Activated CD4-positive, alpha-beta T cell treated with anti-CD3 and anti-CD28 coated beads, Interleukin-2, Interleukin-6, amounts not matched to agents 100 ng/mL and 50 ng/mL, durations not matched to agents 16 hours and 8 hours (primary cell): ENCODE data around the gene CELSR1.

Experiments
- DNase-seq: peaks from one replicate; pipeline ENCODE4 v3.0.0-alpha.2; 2020

Gene CELSR1

DNA sequence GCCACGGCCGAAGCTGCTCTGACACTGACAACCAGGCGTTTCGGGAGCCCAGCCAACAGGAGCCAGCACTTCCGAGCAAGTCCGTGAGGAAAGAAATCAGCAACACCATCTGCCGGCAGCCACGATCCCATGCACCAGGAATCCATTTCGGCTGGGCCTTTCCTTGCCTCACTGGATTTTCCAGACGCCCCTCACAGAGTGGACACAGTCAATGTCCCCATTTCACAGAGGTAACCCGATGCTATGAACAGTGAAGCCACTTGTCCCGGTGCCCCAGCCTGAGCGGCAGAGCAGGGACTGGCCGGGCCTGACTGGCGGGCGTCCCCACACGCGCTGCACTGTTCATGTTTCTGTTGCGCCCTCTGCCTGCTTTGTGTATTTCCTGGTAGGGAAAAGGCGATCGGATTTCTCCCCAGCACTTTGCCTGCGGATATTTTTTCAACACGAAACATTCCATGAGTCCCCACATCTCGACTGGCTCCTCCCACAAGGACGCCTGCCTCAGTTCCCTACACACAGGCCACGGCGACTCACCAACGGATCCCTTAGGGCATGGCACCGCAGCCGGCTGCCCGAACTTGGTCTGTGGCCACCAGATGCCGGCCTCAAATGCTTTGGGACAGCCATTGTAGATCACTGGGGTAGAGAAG is 146.6 kb downstream of the CELSR1 start:
- no peak for DNase-seq

- no peak for DNase-seq
These were observed 147.2 kb downstream of the CELSR1 start for GRCh38 chr22:46390105-46390651.

DNA sequence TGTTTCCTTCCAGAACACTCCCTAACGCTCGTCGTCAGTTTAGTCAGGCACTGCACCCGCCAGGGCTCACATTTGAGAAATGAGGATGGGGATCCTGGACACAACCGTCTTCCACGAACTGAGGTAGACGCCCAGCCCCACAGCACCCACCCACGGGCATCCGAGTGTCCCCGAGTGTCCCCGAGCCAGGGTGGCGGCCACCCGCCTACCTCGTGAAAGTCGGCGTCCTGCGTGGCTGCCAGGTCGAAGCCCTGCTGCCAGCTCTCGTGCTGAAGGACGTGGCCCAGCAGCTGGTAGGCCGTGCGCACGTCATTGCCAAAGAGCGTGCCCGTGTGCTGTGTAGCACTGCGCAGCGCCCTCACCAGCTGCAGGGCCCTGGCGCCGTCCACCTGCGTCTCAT is 148.3 kb downstream of the CELSR1 start:
- no peak for DNase-seq

DNA sequence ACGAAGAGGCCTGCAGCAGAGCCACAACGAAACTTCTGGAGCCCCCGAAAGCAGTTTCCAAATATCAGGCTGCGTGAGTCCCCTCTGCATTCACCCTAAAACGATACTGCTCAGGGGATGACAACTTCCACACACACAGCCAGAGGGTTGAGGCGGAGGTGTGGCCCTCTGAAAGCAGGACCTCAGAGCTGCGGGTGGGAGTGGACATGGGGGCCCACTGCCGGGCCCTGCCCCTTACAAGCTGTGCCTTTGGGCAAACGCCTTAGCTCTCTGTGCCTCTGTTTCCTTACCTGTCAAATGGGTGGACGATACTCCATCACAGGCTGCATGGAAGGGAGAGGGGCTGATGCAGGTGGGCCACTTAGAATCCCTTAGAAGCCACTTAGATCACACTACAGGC is 148.8 kb downstream of the CELSR1 start:
- no peak for DNase-seq

DNA sequence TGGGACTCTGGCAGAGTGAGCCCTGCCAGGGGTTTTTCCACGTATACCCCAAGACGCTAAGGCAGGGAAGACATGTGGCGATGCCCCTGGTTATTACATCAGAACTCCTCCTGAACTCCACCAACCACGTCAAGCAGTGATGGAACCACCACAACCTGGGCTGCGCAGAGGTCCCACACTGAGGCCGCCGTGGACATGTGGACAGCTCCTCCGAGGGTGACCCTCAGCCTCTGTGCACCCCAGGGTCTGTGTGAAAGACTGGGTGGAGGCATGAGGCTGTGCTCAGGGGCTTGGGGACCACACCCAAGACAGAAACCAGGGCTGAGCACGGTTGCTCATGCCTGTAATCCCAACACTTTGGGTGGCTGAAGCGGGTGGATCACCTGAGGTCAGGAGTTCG is 149.7 kb downstream of the CELSR1 start:
- no peak for DNase-seq

GRCh38 chr22:46386312-46386711 is 151.1 kb downstream of the CELSR1 start:
- DNase-seq = no peak

DNA sequence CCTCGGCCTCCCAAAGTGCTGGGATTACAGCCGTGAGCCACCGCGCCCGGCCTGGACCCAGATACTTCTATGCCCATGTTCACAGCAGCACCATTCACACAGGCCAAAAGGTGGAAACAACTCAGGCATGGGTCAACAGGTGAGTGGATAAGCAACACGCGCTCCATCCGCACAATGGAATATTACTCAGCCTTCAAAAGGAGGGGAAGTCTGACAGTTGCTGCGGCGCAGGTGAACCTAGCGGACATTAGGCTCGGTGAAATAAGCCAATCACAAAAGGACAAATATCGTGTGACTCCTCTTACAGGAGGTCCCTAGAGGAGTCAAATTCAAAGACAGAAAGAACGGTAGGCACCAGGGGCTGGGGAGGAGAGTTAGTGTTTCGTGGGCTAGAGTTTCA is 154.9 kb downstream of the CELSR1 start:
- DNase-seq = no peak

DNA sequence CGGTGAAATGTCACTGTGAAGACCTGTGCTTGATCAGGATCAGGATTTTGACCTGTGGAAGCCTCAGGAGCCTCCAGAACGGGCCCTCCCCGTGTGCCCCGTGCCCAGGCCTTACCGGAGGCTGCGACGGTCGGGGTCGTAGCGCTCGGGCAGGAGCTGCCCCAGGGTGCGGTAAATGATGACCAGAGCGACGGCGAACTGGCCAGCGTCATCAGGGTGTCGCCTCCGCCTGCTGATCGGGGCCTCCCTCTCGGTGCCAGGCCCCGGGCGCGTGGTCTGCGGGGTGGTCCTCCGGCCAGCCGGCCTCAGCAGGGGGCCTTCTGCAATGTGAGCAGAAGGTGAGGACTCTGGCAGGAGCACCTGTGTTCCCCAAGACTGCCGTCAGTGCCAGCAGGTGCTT is 155.7 kb downstream of the CELSR1 start:
- DNase-seq = no peak

GRCh38 chr22:46381142-46381541 is 156.3 kb downstream of the CELSR1 start:
- no peak for DNase-seq

DNA sequence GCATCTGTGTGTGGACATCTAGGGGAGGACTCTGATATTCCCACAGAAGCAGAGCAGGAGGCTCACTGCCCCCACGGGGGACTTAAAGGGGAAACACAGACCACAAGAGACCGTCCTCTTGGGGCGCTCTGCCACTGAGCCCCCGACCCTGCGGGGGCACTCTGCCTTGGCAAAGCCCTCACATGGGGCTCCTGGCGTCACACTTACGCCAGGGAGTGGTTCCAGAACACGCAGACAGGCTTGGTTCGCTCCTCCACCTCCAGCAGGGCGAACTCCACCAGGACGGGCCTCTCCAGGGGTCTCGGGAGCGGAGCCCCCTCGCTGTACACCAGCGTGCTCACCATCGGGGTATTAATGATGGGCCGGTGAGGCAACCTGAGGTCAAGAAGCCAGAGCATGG is 156.8 kb downstream of the CELSR1 start:
- DNase-seq = no peak

- DNase-seq = no peak
These were observed 157.4 kb downstream of the CELSR1 start for GRCh38 chr22:46380069-46380468.

- no peak for DNase-seq
These were observed 158.1 kb downstream of the CELSR1 start for GRCh38 chr22:46379066-46379930.

DNA sequence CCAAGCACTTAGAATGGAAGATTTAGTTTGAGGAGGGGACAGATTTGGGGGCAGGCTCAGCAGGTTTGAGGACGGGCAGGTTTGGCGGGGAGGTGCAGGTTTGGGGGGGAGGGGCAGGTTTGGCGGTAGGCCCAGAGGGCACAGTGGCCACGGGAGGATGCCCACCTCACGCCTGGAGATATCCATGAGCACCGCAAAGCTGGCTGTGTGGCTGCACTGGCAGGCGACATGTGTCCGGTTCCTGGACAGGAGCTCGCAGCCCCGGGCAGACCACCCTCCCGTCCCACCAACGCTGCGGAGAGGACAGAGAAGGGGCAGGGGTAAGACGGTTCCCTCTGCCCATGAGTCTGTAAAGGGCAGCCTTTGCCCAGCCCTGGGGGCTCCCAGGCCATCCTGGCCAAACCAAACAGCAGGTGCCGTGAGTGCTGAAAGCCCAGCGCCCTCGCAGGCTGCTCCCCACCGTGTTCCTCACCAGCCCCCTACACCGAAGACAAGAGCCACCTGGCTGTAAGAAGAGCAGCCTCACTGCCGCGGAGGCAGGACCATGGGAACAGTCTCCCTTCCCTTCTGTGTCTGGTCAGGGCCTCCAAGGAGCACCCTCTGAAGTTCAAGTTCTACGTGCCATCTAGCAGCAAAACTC is 158.9 kb downstream of the CELSR1 start:
- DNase-seq = no peak

GRCh38 chr22:46377525-46378425 is 159.6 kb downstream of the CELSR1 start:
- no peak for DNase-seq

DNA sequence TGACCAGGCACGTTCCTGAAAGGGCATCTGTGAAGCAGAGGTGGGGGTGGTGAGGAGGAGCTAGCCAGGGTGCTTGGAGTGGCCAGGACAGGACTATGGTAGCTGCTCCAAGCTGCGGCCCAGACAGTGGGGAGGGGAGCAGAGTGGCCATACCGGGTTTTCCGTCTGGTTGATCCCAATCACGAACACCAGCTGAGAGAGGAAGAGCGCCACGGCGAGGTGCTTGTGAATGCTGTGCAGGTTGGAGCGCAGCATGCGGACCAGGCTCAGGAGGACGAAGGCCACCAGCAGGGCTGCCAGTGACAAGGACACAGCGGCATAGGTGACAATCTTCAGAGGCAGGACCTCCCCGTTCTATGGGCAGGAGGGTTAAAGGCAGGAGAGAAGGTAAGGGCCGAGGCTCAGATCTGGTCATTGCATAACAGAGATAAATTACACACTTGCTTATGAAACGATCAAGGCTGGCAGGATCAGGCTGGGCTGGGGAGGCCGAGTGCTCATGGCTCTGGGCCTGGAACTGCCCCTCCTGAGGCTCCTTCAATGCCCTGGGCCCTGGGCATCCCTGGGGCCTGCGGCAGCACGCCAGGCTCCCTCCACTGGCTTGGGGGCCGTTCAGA is 160.4 kb downstream of the CELSR1 start:
- no peak for DNase-seq

DNA sequence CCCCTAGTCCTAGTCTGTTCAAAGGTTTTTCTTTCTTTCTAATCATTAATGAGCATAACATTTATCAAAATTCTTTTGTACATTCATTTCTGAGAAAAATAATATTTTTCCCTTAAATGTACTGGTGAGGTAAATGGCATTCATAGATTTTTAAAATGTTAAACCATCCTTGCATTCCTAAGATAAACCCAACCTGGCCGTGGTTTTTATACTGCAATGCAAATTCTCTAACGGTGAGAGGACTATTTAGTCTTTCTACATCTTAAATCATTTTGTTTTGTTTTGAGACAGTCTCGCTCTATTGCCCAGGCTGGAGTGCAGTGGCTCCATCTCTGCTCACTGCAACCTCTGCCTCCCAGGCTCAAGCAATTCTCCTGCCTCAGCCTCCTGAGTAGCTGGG is 161.3 kb downstream of the CELSR1 start:
- no peak for DNase-seq

DNA sequence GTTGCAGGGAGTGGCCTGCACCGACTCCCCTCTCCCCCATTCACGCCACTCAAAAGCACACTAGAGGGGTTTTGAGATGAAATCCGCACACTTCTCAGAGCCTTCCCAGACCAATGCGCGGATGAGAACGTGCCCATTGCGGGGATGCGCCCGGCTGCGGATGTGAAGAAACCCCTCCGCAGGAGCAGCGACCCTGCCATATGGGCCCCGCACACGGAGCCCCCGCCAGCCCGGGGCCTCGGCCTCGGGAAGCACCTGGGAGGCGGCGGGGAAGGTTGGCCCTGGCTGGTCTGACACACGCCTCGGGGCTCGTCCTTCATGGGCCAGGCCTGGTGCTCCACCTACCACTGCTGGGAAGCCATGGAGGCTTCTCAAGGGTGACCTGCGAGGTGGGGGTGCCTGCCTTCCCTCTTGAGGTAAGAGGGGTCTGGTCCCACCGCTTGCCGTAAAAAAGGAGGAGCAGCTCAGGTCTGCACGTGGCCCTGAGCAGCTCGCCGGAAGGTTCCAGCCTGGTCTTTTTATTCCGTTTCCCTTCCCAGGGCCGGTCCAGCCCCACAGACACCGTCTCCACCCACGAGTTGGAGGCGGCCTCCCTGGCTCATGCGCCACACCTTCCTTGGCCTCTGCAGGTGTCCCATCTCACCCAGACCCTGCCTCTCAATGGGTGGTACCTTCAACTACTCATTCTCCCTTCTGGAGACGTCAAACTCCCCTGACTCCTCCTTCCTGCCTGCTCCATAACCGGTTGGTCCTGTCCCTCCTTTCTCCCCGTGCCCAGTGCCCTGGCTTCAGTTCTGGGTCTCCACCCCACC is 162.6 kb downstream of the CELSR1 start:
- DNase-seq = no peak

- DNase-seq = no peak
These were observed 163.3 kb downstream of the CELSR1 start for GRCh38 chr22:46373921-46374662.

- DNase-seq = no peak
These were observed 164.3 kb downstream of the CELSR1 start for GRCh38 chr22:46373159-46373558.

DNA sequence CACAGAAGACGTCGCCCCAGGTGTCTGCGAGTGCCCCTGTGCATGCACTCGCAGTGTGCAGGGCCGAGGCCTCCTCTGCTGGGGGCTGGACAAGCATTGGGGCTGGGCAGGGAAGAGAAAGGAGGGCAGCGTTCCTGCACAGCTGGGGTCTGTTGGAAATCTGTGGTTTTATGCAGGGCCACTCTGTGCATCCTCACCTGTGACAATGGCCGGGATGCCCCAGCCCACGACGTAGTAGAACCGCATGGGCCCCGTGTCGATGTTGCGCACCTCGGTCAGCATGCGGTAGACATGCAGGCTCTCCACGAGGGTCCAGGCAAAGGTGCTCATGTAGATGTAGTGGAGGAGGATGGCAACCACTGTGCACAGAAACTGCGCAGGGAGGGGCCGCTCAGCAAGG is 164.7 kb downstream of the CELSR1 start:
- no peak for DNase-seq
